HepG2 (cell line): ENCODE measurements around the gene STKLD1. TPM values are rescaled to one million over a fixed set of nuclear protein-coding genes. Genes with fewer than 3 reads are reported as not detected.

Source experiments
- ATRX ChIP-seq: sonication (generic); formaldehyde crosslinking; IDR thresholded peaks from 2 replicates; pipeline ENCODE4 v1.4.0; 2020; ENCODE audit warnings: missing genetic modification reagents, borderline replicate concordance
- BORCS8-MEF2B ChIP-seq: sonication (generic); formaldehyde crosslinking; IDR thresholded peaks from 2 replicates; pipeline ENCODE4 v1.8.0; 2022; ENCODE audit warnings: mild to moderate bottlenecking, missing genetic modification reagents
- EZH2 ChIP-seq: conservative IDR thresholded peaks from 2 replicates; pipeline ENCODE4 v1.6.1; 2012; ENCODE audit warnings: mild to moderate bottlenecking, low read depth, low read length, moderate library complexity
- MYC ChIP-seq: sonication (generic); formaldehyde crosslinking; IDR thresholded peaks from 2 replicates; pipeline ENCODE4 v1.9.0; 2021; ENCODE audit warnings: missing genetic modification reagents, borderline replicate concordance
- REL ChIP-seq: sonication (generic); formaldehyde crosslinking; conservative IDR thresholded peaks from 2 replicates; pipeline ENCODE4 v1.8.0; 2022; ENCODE audit warnings: mild to moderate bottlenecking, missing genetic modification reagents, moderate library complexity
- SAP130 ChIP-seq: IDR thresholded peaks from 2 replicates; pipeline ENCODE4 v1.6.1; 2016; ENCODE audit warnings: low read depth
- THYN1 ChIP-seq: sonication (generic); formaldehyde crosslinking; IDR thresholded peaks from 2 replicates; pipeline ENCODE4 v1.8.1; 2023; ENCODE audit warnings: low read depth, mild to moderate bottlenecking, moderate library complexity, missing genetic modification reagents, borderline replicate concordance
- ZBTB14 ChIP-seq: sonication (generic); formaldehyde crosslinking; IDR thresholded peaks from 2 replicates; pipeline ENCODE4 v1.4.0; 2020; ENCODE audit warnings: missing genetic modification reagents
- ZFP1 ChIP-seq: IDR thresholded peaks from 2 replicates; pipeline ENCODE4 v1.6.1; 2016
- ZHX2 ChIP-seq, 2 experiments: sonication (generic) in 1 of 2; formaldehyde crosslinking in 1 of 2; IDR thresholded peaks; 2 replicates each; pipeline versions ENCODE4 v1.6.1 to v1.9.0; 2014 to 2022; ENCODE audit warnings: antibody characterized with exemption in 1 of 2, borderline replicate concordance in 1 of 2, inconsistent platforms in 1 of 2, low read depth in 1 of 2, missing genetic modification reagents in 1 of 2
- polyA plus RNA-seq, 8 experiments: library from polyadenylated mRNA; depleted of rRNA in 3 of 8; stranded (reverse) in 7 of 8; unstranded in 1 of 8; fragments of >200 nt; fragmentation: Illumina TruSeq in 4 of 8; extraction: Trizol in 4 of 8; gene quantifications; 2 replicates each; pipeline versions ENCODE4 v1.2.1 to v1.2.3, GENCODE V29; 2011 to 2016; ENCODE audit warnings: low read depth in 4 of 8, missing spikeins in 1 of 8, mixed read lengths in 1 of 8; ENCODE audit not compliant: insufficient read depth in 1 of 8
- total RNA-seq, 5 experiments: library from RNA; depleted of rRNA; stranded (reverse); fragments of >200 nt; fragmentation: Illumina TruSeq; extraction: Trizol; gene quantifications; 2 replicates each; pipeline ENCODE4 v1.2.3, GENCODE V29; 2016; ENCODE audit warnings: low read depth in 1 of 5

Gene STKLD1
- total and polyA plus RNA-seq, 2 of the 13 experiments (the other 11 are each of a cell fraction or from before 2014, with no cell fraction given): 1.5 to 2.2 TPM

GRCh38 chr9:133377721-133378216 lies 1.6 kb downstream of the STKLD1 start (continued):
- TF ChIP-seq ATRX (CRISPR knock-in tag) (no peak), MYC (CRISPR knock-in tag) (peak; percentile 17; the same call in 1 of the 2 replicates), SAP130 (CRISPR knock-in tag) (peak; percentile 83), THYN1 (CRISPR knock-in tag) (no peak), REL (CRISPR knock-in tag) (no peak), ZBTB14 (CRISPR knock-in tag) (no peak), BORCS8-MEF2B (CRISPR knock-in tag) (no peak), ZFP1 (CRISPR knock-in tag) (no peak), ZHX2 (IDR thresholded peaks at IDR 0.05; ENCODE audit: low read depth) (no peak), ZHX2 (CRISPR knock-in tag; IDR thresholded peaks at IDR 0.05; ENCODE audit: borderline replicate concordance) (no peak), EZH2 (no peak)
